ENCODE data around the gene CLSTN2. TPM values are rescaled to one million over a fixed set of nuclear protein-coding genes. Genes with fewer than 3 reads are reported as not detected.

Gene CLSTN2
- total RNA-seq, 1 experiment from 2014 or later, result 0.02 TPM

- TF ChIP-seq, protein P1, sequence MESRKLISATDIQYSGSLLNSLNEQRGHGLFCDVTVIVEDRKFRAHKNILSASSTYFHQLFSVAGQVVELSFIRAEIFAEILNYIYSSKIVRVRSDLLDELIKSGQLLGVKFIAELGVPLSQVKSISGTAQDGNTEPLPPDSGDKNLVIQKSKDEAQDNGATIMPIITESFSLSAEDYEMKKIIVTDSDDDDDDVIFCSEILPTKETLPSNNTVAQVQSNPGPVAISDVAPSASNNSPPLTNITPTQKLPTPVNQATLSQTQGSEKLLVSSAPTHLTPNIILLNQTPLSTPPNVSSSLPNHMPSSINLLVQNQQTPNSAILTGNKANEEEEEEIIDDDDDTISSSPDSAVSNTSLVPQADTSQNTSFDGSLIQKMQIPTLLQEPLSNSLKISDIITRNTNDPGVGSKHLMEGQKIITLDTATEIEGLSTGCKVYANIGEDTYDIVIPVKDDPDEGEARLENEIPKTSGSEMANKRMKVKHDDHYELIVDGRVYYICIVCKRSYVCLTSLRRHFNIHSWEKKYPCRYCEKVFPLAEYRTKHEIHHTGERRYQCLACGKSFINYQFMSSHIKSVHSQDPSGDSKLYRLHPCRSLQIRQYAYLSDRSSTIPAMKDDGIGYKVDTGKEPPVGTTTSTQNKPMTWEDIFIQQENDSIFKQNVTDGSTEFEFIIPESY (IDR thresholded peaks at IDR 0.05; ENCODE audit: extremely low read depth, insufficient replicate concordance, low read length), result no peak
- TF ChIP-seq ZNF274 (IDR thresholded peaks at IDR 0.05; ENCODE audit: low read depth, low read length), result no peak
- TF ChIP-seq ELF1 (IDR thresholded peaks at IDR 0.05; ENCODE audit: borderline replicate concordance, low read depth), result no peak
- no peak for TF ChIP-seq JUND (IDR thresholded peaks at IDR 0.05)
- TF ChIP-seq TCF7L2 (IDR thresholded peaks at IDR 0.05; ENCODE audit: borderline replicate concordance, extremely low read depth, insufficient read depth, insufficient read length), result no peak
- TF ChIP-seq EZH2phosphoT487 (IDR thresholded peaks at IDR 0.05; ENCODE audit: borderline replicate concordance), result no peak
- TF ChIP-seq SRF (IDR thresholded peaks at IDR 0.05; ENCODE audit: low read depth), result no peak
Measured at GRCh38 chr3:140449413-140450256, 514.6 kb downstream of the CLSTN2 start (continued).

DNA sequence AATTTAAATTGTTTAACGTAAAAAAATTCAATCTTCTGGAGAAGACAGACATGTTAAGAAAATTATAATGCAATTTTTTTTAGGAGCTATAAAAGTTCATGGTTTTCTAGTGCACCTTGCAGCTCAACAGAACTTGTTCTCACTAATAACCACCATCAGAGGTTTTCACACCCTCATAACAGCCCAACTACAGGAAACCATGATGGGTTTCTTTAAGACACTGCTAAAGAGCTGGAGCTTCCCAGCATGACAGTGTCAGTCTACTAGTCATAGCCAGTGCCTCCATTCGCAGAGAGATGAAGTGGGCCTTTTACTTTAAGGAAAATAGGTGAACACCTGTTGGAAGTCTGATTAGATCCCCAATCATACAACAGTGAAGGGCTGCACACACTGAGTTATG is 518.8 kb downstream of the CLSTN2 start:
- Histone ChIP-seq H3K9me3 (ENCODE audit: control insufficient read depth in 1 of 2, insufficient read depth in 1 of 2, low read depth in 1 of 2, low read length in 2 of 2) (no peaks in the 10 kb centered on the region), H4K20me1 (ENCODE audit: insufficient read depth) (no peaks in the 10 kb centered on the region), H3K79me2 (ENCODE audit: insufficient read depth, low read length) (no peaks in the 10 kb centered on the region), H3K9ac (ENCODE audit: low read length) (no peak overlapping the region), H3K4me3 (replicated peaks in 1 of 2; ENCODE audit: low read depth in 1 of 2, low read length in 2 of 2) (no peak overlapping the region), H3K4me1 (ENCODE audit: control insufficient read depth in 1 of 2, insufficient read depth in 2 of 2, low read length in 2 of 2) (no peaks in the 10 kb centered on the region), H3K9me2 (ENCODE audit: insufficient read depth) (no peaks in the 10 kb centered on the region), H3K36me3 (ENCODE audit: control insufficient read depth in 1 of 2, insufficient read depth in 2 of 2, low read length in 2 of 2) (no peaks in the 10 kb centered on the region), H2AFZ (ENCODE audit: low read depth, low read length, poor library complexity, severe bottlenecking) (no peak overlapping the region), H3K27ac (ENCODE audit: low read depth, low read length) (no peak overlapping the region), H3K4me2 (ENCODE audit: low read length) (no peak overlapping the region), H3K27me3 (ENCODE audit: insufficient read depth, low read length) (peaks cover 26% of the 10 kb centered on the region)
- CTCF ChIA-PET, result no interaction called here
- RAD21 ChIA-PET (ENCODE audit: low non-redundant PET in 1 of 2, low total read pairs in 2 of 2, uncharacterized antibody in 2 of 2, unreplicated experiment in 2 of 2), result no interaction called here
- no peak for ATAC-seq
- TF ChIP-seq, protein P2, sequence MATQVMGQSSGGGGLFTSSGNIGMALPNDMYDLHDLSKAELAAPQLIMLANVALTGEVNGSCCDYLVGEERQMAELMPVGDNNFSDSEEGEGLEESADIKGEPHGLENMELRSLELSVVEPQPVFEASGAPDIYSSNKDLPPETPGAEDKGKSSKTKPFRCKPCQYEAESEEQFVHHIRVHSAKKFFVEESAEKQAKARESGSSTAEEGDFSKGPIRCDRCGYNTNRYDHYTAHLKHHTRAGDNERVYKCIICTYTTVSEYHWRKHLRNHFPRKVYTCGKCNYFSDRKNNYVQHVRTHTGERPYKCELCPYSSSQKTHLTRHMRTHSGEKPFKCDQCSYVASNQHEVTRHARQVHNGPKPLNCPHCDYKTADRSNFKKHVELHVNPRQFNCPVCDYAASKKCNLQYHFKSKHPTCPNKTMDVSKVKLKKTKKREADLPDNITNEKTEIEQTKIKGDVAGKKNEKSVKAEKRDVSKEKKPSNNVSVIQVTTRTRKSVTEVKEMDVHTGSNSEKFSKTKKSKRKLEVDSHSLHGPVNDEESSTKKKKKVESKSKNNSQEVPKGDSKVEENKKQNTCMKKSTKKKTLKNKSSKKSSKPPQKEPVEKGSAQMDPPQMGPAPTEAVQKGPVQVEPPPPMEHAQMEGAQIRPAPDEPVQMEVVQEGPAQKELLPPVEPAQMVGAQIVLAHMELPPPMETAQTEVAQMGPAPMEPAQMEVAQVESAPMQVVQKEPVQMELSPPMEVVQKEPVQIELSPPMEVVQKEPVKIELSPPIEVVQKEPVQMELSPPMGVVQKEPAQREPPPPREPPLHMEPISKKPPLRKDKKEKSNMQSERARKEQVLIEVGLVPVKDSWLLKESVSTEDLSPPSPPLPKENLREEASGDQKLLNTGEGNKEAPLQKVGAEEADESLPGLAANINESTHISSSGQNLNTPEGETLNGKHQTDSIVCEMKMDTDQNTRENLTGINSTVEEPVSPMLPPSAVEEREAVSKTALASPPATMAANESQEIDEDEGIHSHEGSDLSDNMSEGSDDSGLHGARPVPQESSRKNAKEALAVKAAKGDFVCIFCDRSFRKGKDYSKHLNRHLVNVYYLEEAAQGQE (IDR thresholded peaks at IDR 0.05; ENCODE audit: low read depth), result no peak
- no TSS peak for BruUV-seq (replicated peaks)
- POLR2A ChIA-PET, result no interaction called here
- intact Hi-C loops (cut with micrococcal nuclease), result no loop called here
- no peak for DNase-seq (ENCODE audit: low read depth, low spot score)

Data from HCT116 (cell line).